OCI-LY3 (cell line): ENCODE data around the gene EPHA5.

ENCODE experiments used
- EZH2phosphoT487 ChIP-seq: fragments of 200-600 bp; shearing (Covaris generic); IDR thresholded peaks from 2 replicates; pipeline ENCODE4 v1.6.1; 2018; ENCODE audit warnings: antibody characterized with exemption, mixed run types, low read depth
- TF ChIP-seq, protein P1 (sequence below): fragments of 200-600, 300-600 bp; sonication (generic); IDR thresholded peaks from 2 replicates; pipeline ENCODE4 v1.5.1; 2014; ENCODE audit warnings: antibody characterized with exemption, low read length, low read depth

DNA sequence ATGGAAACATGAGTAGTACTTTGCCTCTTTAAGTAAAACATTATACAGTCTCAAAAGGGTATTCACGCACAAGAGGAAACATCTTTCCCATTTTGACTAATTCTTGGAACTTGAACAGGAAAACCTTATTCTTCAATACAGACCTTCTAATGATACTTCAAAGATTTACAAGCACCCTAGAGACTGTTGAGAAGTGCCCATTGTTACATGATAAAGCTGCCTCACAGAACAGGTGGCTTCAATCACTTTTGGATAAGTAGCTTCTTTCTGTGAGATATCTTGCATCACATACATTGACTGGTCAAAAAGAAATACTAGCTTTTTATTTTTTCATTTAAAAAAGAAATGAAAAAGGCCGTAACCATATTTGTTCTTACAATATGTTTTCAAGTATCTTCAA is 219.4 kb downstream of the EPHA5 start:
- TF ChIP-seq, protein P1, sequence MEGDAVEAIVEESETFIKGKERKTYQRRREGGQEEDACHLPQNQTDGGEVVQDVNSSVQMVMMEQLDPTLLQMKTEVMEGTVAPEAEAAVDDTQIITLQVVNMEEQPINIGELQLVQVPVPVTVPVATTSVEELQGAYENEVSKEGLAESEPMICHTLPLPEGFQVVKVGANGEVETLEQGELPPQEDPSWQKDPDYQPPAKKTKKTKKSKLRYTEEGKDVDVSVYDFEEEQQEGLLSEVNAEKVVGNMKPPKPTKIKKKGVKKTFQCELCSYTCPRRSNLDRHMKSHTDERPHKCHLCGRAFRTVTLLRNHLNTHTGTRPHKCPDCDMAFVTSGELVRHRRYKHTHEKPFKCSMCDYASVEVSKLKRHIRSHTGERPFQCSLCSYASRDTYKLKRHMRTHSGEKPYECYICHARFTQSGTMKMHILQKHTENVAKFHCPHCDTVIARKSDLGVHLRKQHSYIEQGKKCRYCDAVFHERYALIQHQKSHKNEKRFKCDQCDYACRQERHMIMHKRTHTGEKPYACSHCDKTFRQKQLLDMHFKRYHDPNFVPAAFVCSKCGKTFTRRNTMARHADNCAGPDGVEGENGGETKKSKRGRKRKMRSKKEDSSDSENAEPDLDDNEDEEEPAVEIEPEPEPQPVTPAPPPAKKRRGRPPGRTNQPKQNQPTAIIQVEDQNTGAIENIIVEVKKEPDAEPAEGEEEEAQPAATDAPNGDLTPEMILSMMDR: no peak
- no peak for TF ChIP-seq EZH2phosphoT487
